Keratinocyte (primary cell): Measurements from ENCODE around the gene BCAS4. TPM values are rescaled to one million over a fixed set of nuclear protein-coding genes. Genes with fewer than 3 reads are reported as not detected.
A peak's percentile ranks its signal among the peaks of the same experiment; 100 is the strongest.

Experiments used
- DNase-seq: peaks from one replicate; pipeline ENCODE4 v3.0.0-alpha.2; 2011; ENCODE audit warnings: low read depth, missing footprints, low spot score
- FAIRE-seq: peaks from 2 replicates; lab custom pipeline; 2011; peaks lifted over from hg19 to GRCh38; lab: Jason Lieb, UNC
- H2AFZ ChIP-seq: 2 replicates; pipeline ENCODE4 v1.6.0; 2012; ENCODE audit warnings: low read length, control low read depth, inconsistent platforms; ENCODE audit not compliant: control insufficient read depth
- H3K27ac ChIP-seq: 2 replicates; pipeline ENCODE4 v1.5.1; 2011; ENCODE audit warnings: low read length; ENCODE audit not compliant: control insufficient read depth, insufficient read depth
- H3K27me3 ChIP-seq: 3 replicates; pipeline ENCODE4 v1.6.0; 2011; ENCODE audit warnings: low read length; ENCODE audit not compliant: control insufficient read depth, insufficient read depth; ENCODE audit errors: extremely low read depth
- H3K36me3 ChIP-seq, 2 experiments: 2 replicates in 1 of 2; 3 replicates in 1 of 2; pipeline ENCODE4 v1.5.1; 2011; ENCODE audit warnings: low read length in 2 of 2, mild to moderate bottlenecking in 1 of 2; ENCODE audit not compliant: control insufficient read depth in 2 of 2, insufficient read depth in 2 of 2; ENCODE audit errors: extremely low read depth in 1 of 2
- H3K4me1 ChIP-seq: 3 replicates; pipeline ENCODE4 v1.5.1; 2011; ENCODE audit warnings: low read length; ENCODE audit not compliant: control insufficient read depth, insufficient read depth; ENCODE audit errors: extremely low read depth
- H3K4me2 ChIP-seq: 3 replicates; pipeline ENCODE4 v1.6.0; 2011; ENCODE audit warnings: low read depth, low read length; ENCODE audit not compliant: control insufficient read depth, insufficient read depth; ENCODE audit errors: extremely low read depth
- H3K4me3 ChIP-seq, 3 experiments: fragments of 200-600 bp in 1 of 3; sonication (generic) in 1 of 3; 2 replicates in 2 of 3; 3 replicates in 1 of 3; pipeline ENCODE4 v1.5.1; 2011 to 2016; ENCODE audit warnings: low read length in 3 of 3, mild to moderate bottlenecking in 3 of 3, control low read depth in 2 of 3, inconsistent platforms in 1 of 3, low read depth in 1 of 3, mixed read lengths in 1 of 3, mixed run types in 1 of 3, moderate library complexity in 1 of 3; ENCODE audit not compliant: control insufficient read depth in 2 of 3, insufficient read depth in 2 of 3; ENCODE audit errors: extremely low read depth in 1 of 3
- H3K79me2 ChIP-seq: 2 replicates; pipeline ENCODE4 v1.6.0; 2012; ENCODE audit warnings: low read length; ENCODE audit not compliant: control insufficient read depth, insufficient read depth
- H3K9ac ChIP-seq: 3 replicates; pipeline ENCODE4 v1.6.0; 2011; ENCODE audit warnings: low read length; ENCODE audit not compliant: control insufficient read depth, insufficient read depth; ENCODE audit errors: extremely low read depth
- H3K9me1 ChIP-seq: 3 replicates; pipeline ENCODE4 v1.6.0; 2011; ENCODE audit warnings: low read length; ENCODE audit not compliant: control insufficient read depth, insufficient read depth; ENCODE audit errors: extremely low read depth
- H3K9me3 ChIP-seq: 2 replicates; pipeline ENCODE4 v1.5.1; 2012; ENCODE audit warnings: low read depth, low read length; ENCODE audit not compliant: control insufficient read depth
- H4K20me1 ChIP-seq: 3 replicates; pipeline ENCODE4 v1.6.0; 2011; ENCODE audit warnings: low read length; ENCODE audit not compliant: control insufficient read depth, insufficient read depth; ENCODE audit errors: extremely low read depth
- EZH2 ChIP-seq: IDR thresholded peaks from one replicate; pipeline ENCODE4 v1.6.1; 2012; ENCODE audit warnings: inconsistent platforms, mild to moderate bottlenecking, low read length, moderate library complexity
- dilution Hi-C: fragments of 300-500 bp; cut with MboI; formaldehyde crosslinking; loops from one replicate; pipeline ENCODE4 v1.7.0; 2020; ENCODE audit warnings: low sequenced_read_pairs; ENCODE audit not compliant: extremely low pct_ligation_motif_present
- polyA plus RNA-seq, 5 experiments: library from polyadenylated mRNA; depleted of rRNA in 3 of 5; stranded (reverse) in 3 of 5; stranded (forward) in 1 of 5; unstranded in 1 of 5; fragments of >200 nt; gene quantifications; 1 replicate in 1 of 5; 2 replicates in 3 of 5; 3 replicates in 1 of 5; pipeline versions ENCODE4 v1.2.1 to v1.2.3, GENCODE V29; 2011 to 2012; ENCODE audit warnings: missing spikeins in 2 of 5, low read depth in 1 of 5, low replicate concordance in 1 of 5
- TF ChIP-seq, protein P1 (sequence below), 3 experiments: IDR thresholded peaks in 1 of 3; conservative IDR thresholded peaks in 1 of 3; optimal IDR thresholded peaks in 1 of 3; 2 replicates in 2 of 3; 3 replicates in 1 of 3; pipeline versions ENCODE3 to v1.5.1; 2011; ENCODE audit warnings: low read length in 3 of 3, mild to moderate bottlenecking in 3 of 3, moderate library complexity in 2 of 3, control low read depth in 1 of 3, inconsistent platforms in 1 of 3; ENCODE audit not compliant: insufficient read depth in 2 of 3; ENCODE audit errors: extremely low read depth in 1 of 3

The BCAS4 gene
- polyA plus RNA-seq, 1 donor (not counting 4 experiments of a cell fraction or from before 2014, with no cell fraction given): 13.8 TPM

DNA sequence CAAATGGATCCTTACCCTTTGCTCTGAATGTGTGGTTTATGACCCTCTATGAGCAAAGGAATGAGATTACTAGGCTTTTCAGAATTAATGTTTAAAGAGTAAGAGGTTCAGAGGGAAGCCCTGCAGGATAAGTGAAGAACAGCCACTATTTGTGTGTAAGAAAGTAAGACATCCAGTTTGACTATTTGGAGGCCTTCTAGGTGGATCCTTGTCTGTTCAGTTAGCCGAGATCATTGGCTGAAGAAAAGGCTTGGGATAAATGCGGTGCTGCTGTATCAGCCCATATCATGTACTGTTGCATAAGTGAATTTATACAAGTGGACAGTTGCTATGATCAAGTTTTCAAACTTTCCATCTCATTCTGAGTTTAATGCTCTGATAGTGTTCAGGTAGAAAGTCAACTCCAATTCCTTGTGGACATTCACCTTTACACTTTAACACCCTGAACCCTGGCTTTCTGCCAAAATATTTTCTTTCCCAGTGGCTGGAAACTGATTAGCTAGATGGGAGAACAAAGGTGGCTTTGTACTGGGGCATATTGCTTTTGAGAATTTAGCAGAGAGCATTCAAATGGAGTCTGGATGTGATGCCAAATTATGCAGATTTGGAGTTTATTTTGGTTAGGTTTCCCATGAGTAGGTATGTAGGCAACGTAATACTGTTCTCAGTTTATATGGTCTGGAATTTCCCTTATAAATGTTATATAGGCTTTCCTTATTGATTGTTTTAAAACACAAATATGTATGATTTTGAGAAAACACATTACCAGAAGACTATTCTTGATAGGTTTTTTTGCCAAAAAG lies 48.5 kb upstream of the BCAS4 start:
- H3K36me3 ChIP-seq: peaks cover 8 to 18% of the 10 kb centered on the region in 2 experiments
- DNase-seq (no peak), FAIRE-seq (peak; percentile 44)
- H2AFZ ChIP-seq: no peak overlapping the region
- no peaks in the 10 kb centered on the region for H3K9me3 ChIP-seq
- no peaks in the 10 kb centered on the region for H4K20me1 ChIP-seq
- no peaks in the 10 kb centered on the region for H3K9me1 ChIP-seq
- peaks cover 32% of the 10 kb centered on the region for H3K4me1 ChIP-seq
- H3K27me3 ChIP-seq: no peaks in the 10 kb centered on the region
- H3K79me2 ChIP-seq: peaks cover 23% of the 10 kb centered on the region
- no peak overlapping the region for H3K4me3 ChIP-seq
- no peak overlapping the region for H3K4me2 ChIP-seq
- TF ChIP-seq EZH2: no peak
- TF ChIP-seq, protein P1, sequence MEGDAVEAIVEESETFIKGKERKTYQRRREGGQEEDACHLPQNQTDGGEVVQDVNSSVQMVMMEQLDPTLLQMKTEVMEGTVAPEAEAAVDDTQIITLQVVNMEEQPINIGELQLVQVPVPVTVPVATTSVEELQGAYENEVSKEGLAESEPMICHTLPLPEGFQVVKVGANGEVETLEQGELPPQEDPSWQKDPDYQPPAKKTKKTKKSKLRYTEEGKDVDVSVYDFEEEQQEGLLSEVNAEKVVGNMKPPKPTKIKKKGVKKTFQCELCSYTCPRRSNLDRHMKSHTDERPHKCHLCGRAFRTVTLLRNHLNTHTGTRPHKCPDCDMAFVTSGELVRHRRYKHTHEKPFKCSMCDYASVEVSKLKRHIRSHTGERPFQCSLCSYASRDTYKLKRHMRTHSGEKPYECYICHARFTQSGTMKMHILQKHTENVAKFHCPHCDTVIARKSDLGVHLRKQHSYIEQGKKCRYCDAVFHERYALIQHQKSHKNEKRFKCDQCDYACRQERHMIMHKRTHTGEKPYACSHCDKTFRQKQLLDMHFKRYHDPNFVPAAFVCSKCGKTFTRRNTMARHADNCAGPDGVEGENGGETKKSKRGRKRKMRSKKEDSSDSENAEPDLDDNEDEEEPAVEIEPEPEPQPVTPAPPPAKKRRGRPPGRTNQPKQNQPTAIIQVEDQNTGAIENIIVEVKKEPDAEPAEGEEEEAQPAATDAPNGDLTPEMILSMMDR (optimal IDR thresholded peaks at IDR 0.05 in 1 of 3, IDR thresholded peaks at IDR 0.05 in 1 of 3, conservative IDR thresholded peaks at IDR 0.05 in 1 of 3; ENCODE audit: extremely low read depth in 1 of 3, insufficient read depth in 2 of 3, low read length in 3 of 3): no peak
- H3K27ac ChIP-seq: peak overlapping the region; percentile 1
- H3K9ac ChIP-seq: no peak overlapping the region
- dilution Hi-C loops: no loop called here

DNA sequence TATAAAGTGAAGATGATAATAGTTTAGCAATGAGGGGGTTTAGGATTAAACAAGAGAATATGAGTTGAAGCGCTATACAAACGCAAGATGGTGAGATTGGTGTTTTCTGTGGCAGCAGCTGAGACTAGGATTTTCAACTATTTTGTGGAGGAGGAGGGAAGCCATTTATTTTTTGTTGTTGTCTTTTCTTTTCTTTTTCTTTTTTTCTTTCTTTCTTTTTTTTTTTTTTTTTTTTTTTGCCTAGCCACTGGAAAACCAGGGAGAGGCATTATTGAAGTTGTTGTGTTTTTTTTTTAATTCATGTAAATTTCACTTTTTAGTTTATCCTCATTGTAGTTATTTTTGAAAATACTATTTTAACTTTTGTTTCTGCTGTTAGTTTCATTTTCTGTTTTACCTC lies 47.6 kb upstream of the BCAS4 start:
- no peak for FAIRE-seq

More for the DNA sequence above, 47.6 kb upstream of the BCAS4 start:
- DNase-seq: no peak
- H3K36me3 ChIP-seq: peaks cover 8 to 18% of the 10 kb centered on the region in 2 experiments
- H3K4me2 ChIP-seq: no peak overlapping the region
- no peaks in the 10 kb centered on the region for H3K27me3 ChIP-seq
- H4K20me1 ChIP-seq: no peaks in the 10 kb centered on the region
- H2AFZ ChIP-seq: no peak overlapping the region
- TF ChIP-seq, protein P1 (optimal IDR thresholded peaks at IDR 0.05 in 1 of 3, IDR thresholded peaks at IDR 0.05 in 1 of 3, conservative IDR thresholded peaks at IDR 0.05 in 1 of 3; ENCODE audit: extremely low read depth in 1 of 3, insufficient read depth in 2 of 3, low read length in 3 of 3): no peak
- no peak for TF ChIP-seq EZH2
- H3K27ac ChIP-seq: no peak overlapping the region
- dilution Hi-C loops: no loop called here
- no peaks in the 10 kb centered on the region for H3K9me1 ChIP-seq
- no peaks in the 10 kb centered on the region for H3K9me3 ChIP-seq
- no peak overlapping the region for H3K4me3 ChIP-seq
- peaks cover 23% of the 10 kb centered on the region for H3K79me2 ChIP-seq
- H3K4me1 ChIP-seq: peaks cover 29% of the 10 kb centered on the region
- H3K9ac ChIP-seq: no peak overlapping the region
